HepG2 (cell line): ENCODE results near the gene SATB2. TPM values are rescaled to one million over a fixed set of nuclear protein-coding genes. Genes with fewer than 3 reads are reported as not detected.

Source experiments
- CHCHD3 ChIP-seq: sonication (generic); formaldehyde crosslinking; IDR thresholded peaks from 2 replicates; pipeline ENCODE4 v1.8.0; 2022; ENCODE audit warnings: mild to moderate bottlenecking, missing genetic modification reagents, moderate library complexity
- DMAP1 ChIP-seq: IDR thresholded peaks from 2 replicates; pipeline ENCODE4 v1.6.1; 2016
- FOXK1 ChIP-seq: sonication (generic); formaldehyde crosslinking; IDR thresholded peaks from 2 replicates; pipeline ENCODE4 v1.4.0; 2020; ENCODE audit warnings: low read depth, missing genetic modification reagents, borderline replicate concordance
- JDP2 ChIP-seq: sonication (generic); formaldehyde crosslinking; IDR thresholded peaks from 2 replicates; pipeline ENCODE4 v1.8.1; 2022; ENCODE audit warnings: missing genetic modification reagents, borderline replicate concordance
- KMT2A ChIP-seq: sonication (generic); formaldehyde crosslinking; IDR thresholded peaks from 2 replicates; pipeline ENCODE4 v1.4.0; 2020; ENCODE audit warnings: missing genetic modification reagents
- MATR3 ChIP-seq: sonication (generic); formaldehyde crosslinking; IDR thresholded peaks from 2 replicates; pipeline ENCODE4 v1.4.0; 2020; ENCODE audit warnings: missing genetic modification reagents
- MLLT10 ChIP-seq: sonication (generic); formaldehyde crosslinking; IDR thresholded peaks from 2 replicates; pipeline ENCODE4 v1.4.0; 2020; ENCODE audit warnings: missing genetic modification reagents
- MYC ChIP-seq: sonication (generic); formaldehyde crosslinking; IDR thresholded peaks from 2 replicates; pipeline ENCODE4 v1.9.0; 2021; ENCODE audit warnings: missing genetic modification reagents, borderline replicate concordance
- NRL ChIP-seq: sonication (generic); formaldehyde crosslinking; IDR thresholded peaks from 2 replicates; pipeline ENCODE4 v1.5.0; 2020; ENCODE audit warnings: missing genetic modification reagents, mild to moderate bottlenecking, moderate library complexity, borderline replicate concordance
- PPARG ChIP-seq: conservative IDR thresholded peaks from 2 replicates; pipeline ENCODE4 v1.6.1; 2016; ENCODE audit warnings: missing biosample characterization, missing genetic modification reagents
- SALL1 ChIP-seq: sonication (generic); formaldehyde crosslinking; IDR thresholded peaks from 2 replicates; pipeline ENCODE4 v1.8.0; 2022; ENCODE audit warnings: mild to moderate bottlenecking, missing genetic modification reagents
- SSRP1 ChIP-seq: IDR thresholded peaks from 2 replicates; pipeline ENCODE4 v1.6.1; 2016; ENCODE audit warnings: control low read depth
- TOE1 ChIP-seq: sonication (generic); formaldehyde crosslinking; IDR thresholded peaks from 2 replicates; pipeline ENCODE4 v1.4.0; 2020; ENCODE audit warnings: mild to moderate bottlenecking, missing genetic modification reagents
- ZBTB38 ChIP-seq: sonication (generic); formaldehyde crosslinking; IDR thresholded peaks from 2 replicates; pipeline ENCODE4 v1.5.1; 2020; ENCODE audit warnings: mild to moderate bottlenecking, missing genetic modification reagents
- ZBTB7B ChIP-seq: sonication (generic); formaldehyde crosslinking; IDR thresholded peaks from 2 replicates; pipeline ENCODE4 v1.4.0; 2020; ENCODE audit warnings: missing genetic modification reagents
- ZNF160 ChIP-seq: sonication (generic); formaldehyde crosslinking; IDR thresholded peaks from 2 replicates; pipeline ENCODE4 v1.8.0; 2022; ENCODE audit warnings: mild to moderate bottlenecking, inconsistent platforms, missing genetic modification reagents
- ZNF292 ChIP-seq: sonication (generic); formaldehyde crosslinking; IDR thresholded peaks from 2 replicates; pipeline ENCODE4 v1.8.1; 2022; ENCODE audit warnings: mild to moderate bottlenecking, low read depth, missing genetic modification reagents, borderline replicate concordance
- ZNF333 ChIP-seq: sonication (generic); formaldehyde crosslinking; IDR thresholded peaks from 2 replicates; pipeline ENCODE4 v1.4.0; 2020; ENCODE audit warnings: mild to moderate bottlenecking, missing genetic modification reagents, borderline replicate concordance
- ZNF543 ChIP-seq: sonication (generic); formaldehyde crosslinking; IDR thresholded peaks from 2 replicates; pipeline ENCODE4 v1.4.0; 2020; ENCODE audit warnings: mild to moderate bottlenecking, missing genetic modification reagents
- ZNF557 ChIP-seq: sonication (generic); formaldehyde crosslinking; IDR thresholded peaks from 2 replicates; pipeline ENCODE4 v1.4.0; 2020; ENCODE audit warnings: missing genetic modification reagents
- ZNF570 ChIP-seq: sonication (generic); formaldehyde crosslinking; IDR thresholded peaks from 2 replicates; pipeline ENCODE4 v1.4.0; 2020; ENCODE audit warnings: mild to moderate bottlenecking, missing genetic modification reagents, borderline replicate concordance
- ZNF577 ChIP-seq: sonication (generic); formaldehyde crosslinking; IDR thresholded peaks from 2 replicates; pipeline ENCODE4 v1.4.0; 2020; ENCODE audit warnings: mild to moderate bottlenecking, low read depth, missing genetic modification reagents, borderline replicate concordance
- ZNF619 ChIP-seq: sonication (generic); formaldehyde crosslinking; IDR thresholded peaks from 2 replicates; pipeline ENCODE4 v1.4.0; 2020; ENCODE audit warnings: mild to moderate bottlenecking, missing genetic modification reagents
- ZNF761 ChIP-seq: sonication (generic); formaldehyde crosslinking; conservative IDR thresholded peaks from 2 replicates; pipeline ENCODE4 v1.4.0; 2020; ENCODE audit warnings: mild to moderate bottlenecking, missing genetic modification reagents
- ZSCAN22 ChIP-seq: sonication (generic); formaldehyde crosslinking; IDR thresholded peaks from 2 replicates; pipeline ENCODE4 v1.4.0; 2020; ENCODE audit warnings: mild to moderate bottlenecking, missing genetic modification reagents
- polyA plus RNA-seq, 8 experiments: library from polyadenylated mRNA; depleted of rRNA in 3 of 8; stranded (reverse) in 7 of 8; unstranded in 1 of 8; fragments of >200 nt; fragmentation: Illumina TruSeq in 4 of 8; extraction: Trizol in 4 of 8; gene quantifications; 2 replicates each; pipeline versions ENCODE4 v1.2.1 to v1.2.3, GENCODE V29; 2011 to 2016; ENCODE audit warnings: low read depth in 4 of 8, missing spikeins in 1 of 8, mixed read lengths in 1 of 8; ENCODE audit not compliant: insufficient read depth in 1 of 8
- total RNA-seq, 5 experiments: library from RNA; depleted of rRNA; stranded (reverse); fragments of >200 nt; fragmentation: Illumina TruSeq; extraction: Trizol; gene quantifications; 2 replicates each; pipeline ENCODE4 v1.2.3, GENCODE V29; 2016; ENCODE audit warnings: low read depth in 1 of 5
- TF ChIP-seq, protein P1 (sequence below): fragments of 450-650 bp; IDR thresholded peaks from 2 replicates; pipeline ENCODE4 v1.6.1; 2016
- TF ChIP-seq, protein P2 (sequence below): sonication (generic); formaldehyde crosslinking; IDR thresholded peaks from 2 replicates; pipeline ENCODE4 v1.4.0; 2020; ENCODE audit warnings: missing genetic modification reagents, mild to moderate bottlenecking, borderline replicate concordance
- TF ChIP-seq, protein P3 (sequence below): IDR thresholded peaks from 2 replicates; pipeline ENCODE4 v1.6.1; 2016

The SATB2 gene
- total and polyA plus RNA-seq, 2 of the 13 experiments (the other 11 are each of a cell fraction or from before 2014, with no cell fraction given): 2.5 to 5.5 TPM

DNA sequence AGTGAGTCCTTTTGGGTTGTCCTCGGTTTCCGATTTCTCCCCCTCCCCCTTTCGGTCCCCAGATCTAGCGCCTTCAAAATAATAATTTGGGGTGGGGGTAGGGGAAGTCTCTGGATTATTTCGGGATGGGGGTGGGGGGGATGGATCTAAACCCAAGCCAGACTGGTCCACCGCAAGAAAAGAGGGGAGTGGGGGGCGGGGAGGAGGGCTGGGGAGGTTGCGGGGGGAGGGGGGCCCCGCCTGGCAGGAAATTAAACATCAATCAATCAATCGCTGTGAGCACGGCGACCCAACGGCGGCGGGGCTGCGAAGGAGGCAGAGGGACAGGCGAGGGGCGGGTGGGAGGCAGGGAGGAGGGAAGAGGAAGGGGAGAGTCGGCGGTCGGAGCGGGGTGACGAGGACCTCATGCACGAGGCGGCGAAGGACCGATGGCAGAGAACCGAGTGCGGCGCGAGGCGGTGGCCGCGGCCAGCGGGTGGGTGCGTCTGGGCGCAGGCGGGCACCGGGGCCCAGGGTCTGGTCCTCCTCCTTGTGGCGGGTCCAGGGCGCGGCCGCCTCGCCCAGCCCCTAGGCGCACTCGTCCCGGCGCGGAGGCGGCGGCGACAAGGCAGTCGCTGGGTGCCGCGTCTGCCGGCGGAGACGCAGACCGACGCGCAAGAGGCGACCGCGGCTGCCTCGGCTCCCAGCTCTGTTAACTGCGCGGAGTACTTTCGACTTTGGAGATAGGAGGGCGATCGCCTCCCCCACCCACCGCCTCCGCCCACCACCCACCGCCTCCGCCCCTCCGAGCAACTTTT lies 468 bp upstream of the SATB2 start (continued):
- TF ChIP-seq, protein P1, sequence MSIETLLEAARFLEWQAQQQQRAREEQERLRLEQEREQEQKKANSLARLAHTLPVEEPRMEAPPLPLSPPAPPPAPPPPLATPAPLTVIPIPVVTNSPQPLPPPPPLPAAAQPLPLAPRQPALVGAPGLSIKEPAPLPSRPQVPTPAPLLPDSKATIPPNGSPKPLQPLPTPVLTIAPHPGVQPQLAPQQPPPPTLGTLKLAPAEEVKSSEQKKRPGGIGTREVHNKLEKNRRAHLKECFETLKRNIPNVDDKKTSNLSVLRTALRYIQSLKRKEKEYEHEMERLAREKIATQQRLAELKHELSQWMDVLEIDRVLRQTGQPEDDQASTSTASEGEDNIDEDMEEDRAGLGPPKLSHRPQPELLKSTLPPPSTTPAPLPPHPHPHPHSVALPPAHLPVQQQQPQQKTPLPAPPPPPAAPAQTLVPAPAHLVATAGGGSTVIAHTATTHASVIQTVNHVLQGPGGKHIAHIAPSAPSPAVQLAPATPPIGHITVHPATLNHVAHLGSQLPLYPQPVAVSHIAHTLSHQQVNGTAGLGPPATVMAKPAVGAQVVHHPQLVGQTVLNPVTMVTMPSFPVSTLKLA: no peak
- TF ChIP-seq ZNF543 (CRISPR knock-in tag) (no peak), ZBTB7B (no peak), FOXK1 (no peak), ZSCAN22 (CRISPR knock-in tag) (no peak), NRL (CRISPR knock-in tag) (no peak), ZBTB38 (CRISPR knock-in tag) (0 out of 2 replicates have a peak, but pooled peaks have one; percentile 19), PPARG (CRISPR knock-in tag) (no peak), ZNF557 (no peak), ZNF160 (CRISPR knock-in tag) (no peak), ZNF570 (CRISPR knock-in tag) (0 out of 2 replicates have a peak, but pooled peaks have one; percentile 28), DMAP1 (CRISPR knock-in tag) (no peak), ZNF577 (CRISPR knock-in tag) (no peak), TOE1 (CRISPR knock-in tag) (no peak), JDP2 (CRISPR knock-in tag) (no peak), ZNF761 (0 out of 2 replicates have a peak, but pooled peaks have one; percentile 0), CHCHD3 (0 out of 2 replicates have a peak, but pooled peaks have one; percentile 1), ZNF619 (CRISPR knock-in tag) (no peak), SSRP1 (CRISPR knock-in tag) (no peak), MATR3 (no peak), MYC (0 out of 2 replicates have a peak, but pooled peaks have one; percentile 27), ZNF292 (no peak), MLLT10 (CRISPR knock-in tag) (no peak), SALL1 (CRISPR knock-in tag) (peak; percentile 33), KMT2A (CRISPR knock-in tag) (0 out of 2 replicates have a peak, but pooled peaks have one; percentile 10), ZNF333 (CRISPR knock-in tag) (peak; percentile 59; the same call in 1 of the 2 replicates)
- TF ChIP-seq, protein P2, sequence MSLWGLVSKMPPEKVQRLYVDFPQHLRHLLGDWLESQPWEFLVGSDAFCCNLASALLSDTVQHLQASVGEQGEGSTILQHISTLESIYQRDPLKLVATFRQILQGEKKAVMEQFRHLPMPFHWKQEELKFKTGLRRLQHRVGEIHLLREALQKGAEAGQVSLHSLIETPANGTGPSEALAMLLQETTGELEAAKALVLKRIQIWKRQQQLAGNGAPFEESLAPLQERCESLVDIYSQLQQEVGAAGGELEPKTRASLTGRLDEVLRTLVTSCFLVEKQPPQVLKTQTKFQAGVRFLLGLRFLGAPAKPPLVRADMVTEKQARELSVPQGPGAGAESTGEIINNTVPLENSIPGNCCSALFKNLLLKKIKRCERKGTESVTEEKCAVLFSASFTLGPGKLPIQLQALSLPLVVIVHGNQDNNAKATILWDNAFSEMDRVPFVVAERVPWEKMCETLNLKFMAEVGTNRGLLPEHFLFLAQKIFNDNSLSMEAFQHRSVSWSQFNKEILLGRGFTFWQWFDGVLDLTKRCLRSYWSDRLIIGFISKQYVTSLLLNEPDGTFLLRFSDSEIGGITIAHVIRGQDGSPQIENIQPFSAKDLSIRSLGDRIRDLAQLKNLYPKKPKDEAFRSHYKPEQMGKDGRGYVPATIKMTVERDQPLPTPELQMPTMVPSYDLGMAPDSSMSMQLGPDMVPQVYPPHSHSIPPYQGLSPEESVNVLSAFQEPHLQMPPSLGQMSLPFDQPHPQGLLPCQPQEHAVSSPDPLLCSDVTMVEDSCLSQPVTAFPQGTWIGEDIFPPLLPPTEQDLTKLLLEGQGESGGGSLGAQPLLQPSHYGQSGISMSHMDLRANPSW: no peak
- TF ChIP-seq, protein P3, sequence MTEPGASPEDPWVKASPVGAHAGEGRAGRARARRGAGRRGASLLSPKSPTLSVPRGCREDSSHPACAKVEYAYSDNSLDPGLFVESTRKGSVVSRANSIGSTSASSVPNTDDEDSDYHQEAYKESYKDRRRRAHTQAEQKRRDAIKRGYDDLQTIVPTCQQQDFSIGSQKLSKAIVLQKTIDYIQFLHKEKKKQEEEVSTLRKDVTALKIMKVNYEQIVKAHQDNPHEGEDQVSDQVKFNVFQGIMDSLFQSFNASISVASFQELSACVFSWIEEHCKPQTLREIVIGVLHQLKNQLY (CRISPR knock-in tag): no peak
